Panc1 (cell line): Measurements from ENCODE around the gene PGBD5. TPM values are rescaled to one million over a fixed set of nuclear protein-coding genes. Genes with fewer than 3 reads are reported as not detected.

ENCODE experiments used
- ATAC-seq: fragments of 200-7000 bp; cut with Tn5 transposase; 2 replicates; pipeline ENCODE4 v1.9.1; 2020; ENCODE audit warnings: mild to moderate bottlenecking, moderate library complexity
- BruUV-seq: library from RNA; stranded (reverse); fragments of 400-500 nt; replicated peaks from 2 replicates; lab custom pipeline; 2021; lab: Mats Ljungman, UMichigan
- CTCF ChIA-PET: fragments of 300-600 bp; sonication (Branson Sonifier 250); formaldehyde crosslinking; loops from one replicate; lab custom pipeline; 2022; ENCODE audit warnings: antibody characterized with exemption; lab: Charles Lee
- POLR2A ChIA-PET: fragments of 300-600 bp; sonication (Branson Sonifier 250); formaldehyde crosslinking; loops from one replicate; lab custom pipeline; 2022; ENCODE audit warnings: antibody characterized with exemption; lab: Charles Lee
- DNase-seq: peaks from one replicate; pipeline ENCODE4 v3.0.0-alpha.2; 2010; ENCODE audit warnings: low read depth, low spot score
- H3K27ac ChIP-seq: 2 replicates; pipeline ENCODE4 v1.5.1; 2011; ENCODE audit warnings: mild to moderate bottlenecking, low read length, inconsistent platforms
- H3K27me3 ChIP-seq: fragments of 200-500 bp; sonication (Bioruptor generic); 2 replicates; pipeline ENCODE4 v1.6.0; 2014; ENCODE audit warnings: low read length, inconsistent platforms; ENCODE audit not compliant: control insufficient read depth, insufficient read depth
- H3K36me3 ChIP-seq: fragments of 200-500 bp; sonication (Bioruptor generic); 2 replicates; pipeline ENCODE4 v1.5.1; 2014; ENCODE audit warnings: inconsistent platforms, mild to moderate bottlenecking, low read length, moderate library complexity; ENCODE audit not compliant: control insufficient read depth, insufficient read depth
- H3K4me1 ChIP-seq: 2 replicates; pipeline ENCODE4 v1.5.1; 2011; ENCODE audit warnings: inconsistent platforms, mild to moderate bottlenecking, low read length, moderate library complexity; ENCODE audit not compliant: control insufficient read depth, insufficient read depth
- H3K4me3 ChIP-seq, 2 experiments: 2 replicates each; pipeline ENCODE4 v1.5.1; 2011 to 2012; ENCODE audit warnings: low read depth in 2 of 2, low read length in 2 of 2, mild to moderate bottlenecking in 2 of 2, inconsistent platforms in 1 of 2, moderate library complexity in 1 of 2
- H3K9me3 ChIP-seq: fragments of 200-500 bp; sonication (Bioruptor generic); 2 replicates; pipeline ENCODE4 v1.5.1; 2014; ENCODE audit warnings: low read depth, mild to moderate bottlenecking, inconsistent platforms, low read length, moderate library complexity; ENCODE audit not compliant: control insufficient read depth, insufficient read depth
- POLR2AphosphoS5 ChIP-seq: IDR thresholded peaks from 2 replicates; pipeline ENCODE4 v1.6.1; 2012; ENCODE audit warnings: mild to moderate bottlenecking, low read depth, low read length, moderate library complexity
- REST ChIP-seq, 2 experiments: IDR thresholded peaks; 2 replicates each; pipeline ENCODE4 v1.6.1; 2011 to 2012; ENCODE audit warnings: low read depth in 2 of 2, control low read depth in 1 of 2, low read length in 1 of 2, mild to moderate bottlenecking in 1 of 2, moderate library complexity in 1 of 2; ENCODE audit not compliant: insufficient read depth in 1 of 2
- SIN3A ChIP-seq: IDR thresholded peaks from 2 replicates; pipeline ENCODE4 v1.6.1; 2012; ENCODE audit warnings: low read depth, mild to moderate bottlenecking, low read length, moderate library complexity, borderline replicate concordance; ENCODE audit not compliant: insufficient read depth
- TCF7L2 ChIP-seq: IDR thresholded peaks from 2 replicates; pipeline ENCODE4 v1.6.1; 2011; ENCODE audit warnings: mild to moderate bottlenecking, low read depth, low read length, inconsistent platforms
- in situ Hi-C: cut with HindIII; loops from 2 replicates; pipeline ENCODE4 v1.10.0; 2016; ENCODE audit warnings: low sequenced_read_pairs, low pct_unique_long_range_greater_than_20kb
- intact Hi-C: fragments of 100-400 bp; cut with micrococcal nuclease; formaldehyde crosslinking; loops from one replicate; pipeline ENCODE4 v1.10.0; 2022; ENCODE audit not compliant: unreplicated experiment
- total RNA-seq: library from RNA; stranded (reverse); gene quantifications from one replicate; pipeline ENCODE4 v1.2.1, GENCODE V29; 2021; ENCODE audit not compliant: unreplicated experiment
- TF ChIP-seq, protein P1 (sequence below): fragments of 450-650 bp; IDR thresholded peaks from 2 replicates; pipeline ENCODE4 v1.5.1; 2017; ENCODE audit warnings: mild to moderate bottlenecking

PGBD5 gene
- total RNA-seq, 1 experiment from 2014 or later = 0.05 TPM

DNA sequence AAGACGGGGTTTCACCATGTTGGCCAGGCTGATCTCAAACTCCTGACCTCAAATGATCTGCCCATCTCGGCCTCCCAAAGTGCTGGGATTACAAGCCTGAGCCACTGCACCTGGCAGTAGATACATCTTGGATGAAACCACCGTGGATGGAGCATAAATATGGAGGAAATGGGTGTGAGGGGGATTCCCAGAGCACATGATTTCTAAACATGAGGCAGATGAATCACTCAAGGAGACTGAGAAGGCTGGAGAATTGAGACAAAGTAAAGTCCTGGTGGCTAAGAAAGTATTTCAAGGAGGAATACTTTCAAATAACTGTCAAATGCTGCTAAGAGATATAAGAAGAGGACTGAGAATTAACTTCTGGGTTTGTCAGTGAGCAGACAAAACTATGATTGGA, 5.4 kb upstream of the PGBD5 start:
- no peak overlapping the region for H3K4me3 ChIP-seq
- TF ChIP-seq TCF7L2 (no peak), POLR2AphosphoS5 (no peak), REST (IDR thresholded peaks at IDR 0.05; ENCODE audit: insufficient read depth in 1 of 2, low read depth in 2 of 2, low read length in 1 of 2) (no peak), SIN3A (no peak)
- TF ChIP-seq, protein P1, sequence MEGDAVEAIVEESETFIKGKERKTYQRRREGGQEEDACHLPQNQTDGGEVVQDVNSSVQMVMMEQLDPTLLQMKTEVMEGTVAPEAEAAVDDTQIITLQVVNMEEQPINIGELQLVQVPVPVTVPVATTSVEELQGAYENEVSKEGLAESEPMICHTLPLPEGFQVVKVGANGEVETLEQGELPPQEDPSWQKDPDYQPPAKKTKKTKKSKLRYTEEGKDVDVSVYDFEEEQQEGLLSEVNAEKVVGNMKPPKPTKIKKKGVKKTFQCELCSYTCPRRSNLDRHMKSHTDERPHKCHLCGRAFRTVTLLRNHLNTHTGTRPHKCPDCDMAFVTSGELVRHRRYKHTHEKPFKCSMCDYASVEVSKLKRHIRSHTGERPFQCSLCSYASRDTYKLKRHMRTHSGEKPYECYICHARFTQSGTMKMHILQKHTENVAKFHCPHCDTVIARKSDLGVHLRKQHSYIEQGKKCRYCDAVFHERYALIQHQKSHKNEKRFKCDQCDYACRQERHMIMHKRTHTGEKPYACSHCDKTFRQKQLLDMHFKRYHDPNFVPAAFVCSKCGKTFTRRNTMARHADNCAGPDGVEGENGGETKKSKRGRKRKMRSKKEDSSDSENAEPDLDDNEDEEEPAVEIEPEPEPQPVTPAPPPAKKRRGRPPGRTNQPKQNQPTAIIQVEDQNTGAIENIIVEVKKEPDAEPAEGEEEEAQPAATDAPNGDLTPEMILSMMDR = no peak
- no peaks in the 10 kb centered on the region for H3K9me3 ChIP-seq
- no peak overlapping the region for H3K27ac ChIP-seq
- DNase-seq = no peak
- ATAC-seq = no peak
- ChIA-PET POLR2A (no interaction called here), CTCF (interaction anchor here (0.6 kb wide), 1 partner anchor 779 kb away, joined by 3 read pairs; no protein-coding TSS in a partner anchor)
- H3K36me3 ChIP-seq = no peaks in the 10 kb centered on the region
- BruUV-seq = no TSS peak
- H3K4me1 ChIP-seq = no peaks in the 10 kb centered on the region; the same call in 1 of the 2 replicates
- H3K27me3 ChIP-seq = peaks cover 30% of the 10 kb centered on the region
- in situ Hi-C loops (no loop called here), intact Hi-C loops (no loop called here)

- H3K27ac ChIP-seq = no peak overlapping the region
- H3K4me1 ChIP-seq = no peaks in the 10 kb centered on the region; the same call in 1 of the 2 replicates
- in situ Hi-C loops = no loop called here
- H3K9me3 ChIP-seq = no peaks in the 10 kb centered on the region
- intact Hi-C loops = no loop called here
- ChIA-PET CTCF (no interaction called here), POLR2A (no interaction called here)
- no peak for DNase-seq
- BruUV-seq = no TSS peak
- no peaks in the 10 kb centered on the region for H3K36me3 ChIP-seq
- H3K4me3 ChIP-seq = no peak overlapping the region
- no peak for ATAC-seq
- peaks cover 30% of the 10 kb centered on the region for H3K27me3 ChIP-seq
- TF ChIP-seq REST (IDR thresholded peaks at IDR 0.05; ENCODE audit: insufficient read depth in 1 of 2, low read depth in 2 of 2, low read length in 1 of 2) (no peak), TCF7L2 (no peak), POLR2AphosphoS5 (no peak), SIN3A (no peak)
- TF ChIP-seq, protein P1 = no peak
Measured at GRCh38 chr1:230430499-230430898, 4.4 kb upstream of the PGBD5 start.
